Tibial artery (tissue), 4 donors: Measurements from ENCODE around the gene ACSL1.

Source experiments
- DNase-seq, 2 donors: peaks; one replicate each; pipeline ENCODE4 v3.0.0-alpha.2; 2019
- H3K27ac ChIP-seq, 2 donors: fragments of 200-600 bp; sonication (generic) in 1 of 2; 1 replicate in 1 of 2; 2 replicates in 1 of 2; pipeline ENCODE4 v1.5.1; 2018 to 2019; ENCODE audit warnings: mild to moderate bottlenecking in 1 of 2
- H3K27me3 ChIP-seq, 2 donors: fragments of 200-600 bp; sonication (generic) in 1 of 2; one replicate each; pipeline versions ENCODE4 v1.5.1 to v1.6.0; 2016 to 2019
- H3K36me3 ChIP-seq, 3 donors: fragments of 200-600 bp; sonication (generic) in 2 of 3; one replicate each; pipeline ENCODE4 v1.5.1; 2016 to 2019; ENCODE audit warnings: mild to moderate bottlenecking in 2 of 3
- H3K4me1 ChIP-seq, 4 donors: fragments of 200-600 bp; sonication (generic) in 2 of 4; 1 replicate in 3 of 4; 2 replicates in 1 of 4; pipeline ENCODE4 v1.5.1; 2016 to 2019
- H3K4me3 ChIP-seq, 2 donors: fragments of 200-600 bp; sonication (generic) in 1 of 2; 1 replicate in 1 of 2; 2 replicates in 1 of 2; pipeline ENCODE4 v1.5.1; 2018 to 2019; ENCODE audit warnings: mild to moderate bottlenecking in 2 of 2
- H3K9me3 ChIP-seq, 3 donors: fragments of 200-600 bp; sonication (generic) in 1 of 3; one replicate each; pipeline ENCODE4 v1.5.1; 2016 to 2019
- intact Hi-C: fragments of 100-400 bp; cut with DNase I; formaldehyde crosslinking; loops from one replicate; pipeline ENCODE4 v1.15.0; 2023; ENCODE audit warnings: low total_unique reads
- TF ChIP-seq, protein P1 (sequence below), 2 experiments: fragments of 200-600 bp in 1 of 2; fragments of 450-650 bp in 1 of 2; IDR thresholded peaks; one replicate each; pipeline ENCODE4 v1.5.1; 2017 to 2019; ENCODE audit warnings: antibody characterized with exemption in 2 of 2, mild to moderate bottlenecking in 1 of 2, moderate library complexity in 1 of 2

The ACSL1 gene

DNA sequence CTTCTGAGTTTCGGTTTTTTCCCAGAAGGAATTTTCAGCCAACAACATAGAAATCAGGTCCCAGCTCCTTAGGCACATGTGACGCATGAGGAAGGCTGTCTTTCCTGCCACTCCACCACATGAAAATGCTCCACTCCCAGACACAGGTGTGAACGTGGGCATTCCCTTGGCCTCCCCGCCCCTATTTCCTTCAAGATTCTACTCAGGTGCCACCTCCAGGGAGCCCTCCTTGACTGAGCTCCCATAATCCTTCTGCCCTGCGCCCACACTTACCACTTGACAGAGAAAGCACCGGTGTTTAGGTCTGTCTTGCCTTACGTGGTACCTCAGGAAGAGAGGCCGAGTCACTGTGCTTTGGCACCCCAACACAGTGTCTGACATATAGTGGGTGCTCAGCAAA lies 47.4 kb downstream of the ACSL1 start:
- intact Hi-C loops = no loop called here
- no peak overlapping the region for H3K27ac ChIP-seq
- no peak overlapping the region for H3K4me3 ChIP-seq

GRCh38 chr4:184776821-184777220 lies 48.9 kb downstream of the ACSL1 start:
- intact Hi-C loops = no loop called here
- Histone ChIP-seq H3K27ac (no peak overlapping the region), H3K27me3 (no peaks in the 10 kb centered on the region), H3K9me3 (no peaks in the 10 kb centered on the region), H3K36me3 (peaks cover 20 to 49% (median 30%) of the 10 kb centered on the region in 3 donors), H3K4me1 (no peaks in the 10 kb centered on the region), H3K4me3 (no peak overlapping the region)
- DNase-seq = no peak
- TF ChIP-seq, protein P1, sequence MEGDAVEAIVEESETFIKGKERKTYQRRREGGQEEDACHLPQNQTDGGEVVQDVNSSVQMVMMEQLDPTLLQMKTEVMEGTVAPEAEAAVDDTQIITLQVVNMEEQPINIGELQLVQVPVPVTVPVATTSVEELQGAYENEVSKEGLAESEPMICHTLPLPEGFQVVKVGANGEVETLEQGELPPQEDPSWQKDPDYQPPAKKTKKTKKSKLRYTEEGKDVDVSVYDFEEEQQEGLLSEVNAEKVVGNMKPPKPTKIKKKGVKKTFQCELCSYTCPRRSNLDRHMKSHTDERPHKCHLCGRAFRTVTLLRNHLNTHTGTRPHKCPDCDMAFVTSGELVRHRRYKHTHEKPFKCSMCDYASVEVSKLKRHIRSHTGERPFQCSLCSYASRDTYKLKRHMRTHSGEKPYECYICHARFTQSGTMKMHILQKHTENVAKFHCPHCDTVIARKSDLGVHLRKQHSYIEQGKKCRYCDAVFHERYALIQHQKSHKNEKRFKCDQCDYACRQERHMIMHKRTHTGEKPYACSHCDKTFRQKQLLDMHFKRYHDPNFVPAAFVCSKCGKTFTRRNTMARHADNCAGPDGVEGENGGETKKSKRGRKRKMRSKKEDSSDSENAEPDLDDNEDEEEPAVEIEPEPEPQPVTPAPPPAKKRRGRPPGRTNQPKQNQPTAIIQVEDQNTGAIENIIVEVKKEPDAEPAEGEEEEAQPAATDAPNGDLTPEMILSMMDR (IDR thresholded peaks at IDR 0.05) = no peak

More for the DNA sequence above, 47.4 kb downstream of the ACSL1 start:
- no peaks in the 10 kb centered on the region for H3K4me1 ChIP-seq
- TF ChIP-seq, protein P1 (IDR thresholded peaks at IDR 0.05) = no peak
- DNase-seq = no peak
- peaks cover 14 to 48% (median 32%) of the 10 kb centered on the region in 3 donors for H3K36me3 ChIP-seq
- H3K27me3 ChIP-seq = no peaks in the 10 kb centered on the region
- H3K9me3 ChIP-seq = no peaks in the 10 kb centered on the region

DNA sequence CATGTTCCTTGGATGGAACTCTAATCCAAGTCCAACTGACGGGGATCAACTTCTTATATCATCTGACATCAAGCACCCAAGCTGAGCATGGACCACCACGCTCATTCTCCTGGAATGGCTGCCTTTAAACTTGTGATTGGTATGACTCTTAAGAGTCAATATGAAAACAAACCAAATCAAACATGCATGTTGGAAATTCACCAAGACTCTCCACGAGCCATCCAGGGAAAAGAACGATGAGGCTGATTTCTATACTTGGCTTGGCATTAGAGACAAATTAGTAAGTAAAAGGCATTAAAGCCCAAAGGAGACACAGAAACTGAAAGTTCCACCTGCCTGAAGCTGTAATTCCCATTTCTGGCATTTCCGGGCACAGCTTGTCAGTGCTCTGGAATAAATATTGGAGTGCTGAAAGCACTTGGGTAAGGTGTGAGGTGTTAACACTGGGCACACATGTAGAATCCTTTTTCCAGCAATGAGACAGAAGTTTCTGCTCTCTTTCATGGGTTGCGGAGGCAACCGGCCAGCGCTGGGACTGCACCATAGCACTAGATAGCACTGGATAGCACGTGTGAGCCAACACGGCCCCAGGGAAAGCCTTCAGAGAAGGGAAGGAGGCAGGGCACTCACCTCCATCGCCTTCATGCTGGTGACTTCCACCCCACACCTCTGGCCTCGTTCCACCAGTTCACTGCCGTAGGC lies 49.8 kb downstream of the ACSL1 start:
- intact Hi-C loops = no loop called here
- Histone ChIP-seq H3K4me1 (no peaks in the 10 kb centered on the region), H3K27me3 (no peaks in the 10 kb centered on the region), H3K9me3 (no peaks in the 10 kb centered on the region), H3K27ac (no peak overlapping the region), H3K36me3 (peaks cover 20 to 46% (median 30%) of the 10 kb centered on the region in 3 donors), H3K4me3 (no peak overlapping the region)
- TF ChIP-seq, protein P1 (IDR thresholded peaks at IDR 0.05) = no peak
- no peak for DNase-seq

DNA sequence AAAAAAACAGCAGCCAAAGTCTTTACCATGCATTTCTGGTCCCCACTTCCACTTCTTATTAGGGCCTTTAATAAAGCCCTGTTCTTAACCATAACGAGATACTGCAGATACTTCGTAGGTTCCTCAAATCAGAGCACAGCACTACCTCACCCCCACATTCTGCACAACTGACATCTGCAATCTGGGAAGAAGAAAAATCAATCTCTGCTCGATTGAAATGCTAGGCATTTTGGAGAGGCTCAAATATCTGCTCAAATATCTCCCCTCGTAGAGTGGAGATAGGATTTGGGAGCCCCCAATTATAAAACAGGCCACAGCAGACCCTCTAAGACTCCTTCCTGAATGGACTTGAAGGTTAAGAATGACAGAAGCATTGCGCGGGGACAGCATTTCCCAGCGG lies 51.6 kb downstream of the ACSL1 start:
- H3K36me3 ChIP-seq = peaks cover 21 to 56% (median 33%) of the 10 kb centered on the region in 3 donors
- TF ChIP-seq, protein P1 (IDR thresholded peaks at IDR 0.05) = no peak
- H3K27ac ChIP-seq = no peak overlapping the region

DNA sequence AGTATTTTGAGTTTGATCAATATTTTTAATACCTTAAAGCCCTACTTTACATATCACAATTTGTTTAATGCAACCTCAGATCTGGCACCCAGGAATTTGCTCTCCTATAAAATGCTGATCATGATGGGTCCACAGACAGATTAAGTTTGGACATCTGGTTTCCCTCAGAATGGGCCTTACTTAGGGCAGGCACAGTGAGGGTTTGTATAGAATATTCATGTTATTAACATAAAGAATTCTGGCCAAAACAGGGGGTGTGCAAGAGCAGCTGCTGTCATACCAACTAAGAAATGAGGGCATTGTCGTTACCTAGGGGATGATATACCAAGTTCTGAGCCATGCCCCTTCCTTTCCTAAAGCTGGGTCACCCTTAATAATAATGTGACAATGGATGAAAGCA lies 54.4 kb downstream of the ACSL1 start:
- TF ChIP-seq, protein P1 (IDR thresholded peaks at IDR 0.05) = no peak
- no peak overlapping the region for H3K4me3 ChIP-seq
- H3K4me1 ChIP-seq = no peaks in the 10 kb centered on the region
- H3K27ac ChIP-seq = no peak overlapping the region
- peaks cover 44 to 66% (median 46%) of the 10 kb centered on the region in 3 donors for H3K36me3 ChIP-seq
- H3K9me3 ChIP-seq = no peaks in the 10 kb centered on the region
- H3K27me3 ChIP-seq = no peaks in the 10 kb centered on the region
- intact Hi-C loops = no loop called here
- no peak for DNase-seq

More for the DNA sequence above, 51.6 kb downstream of the ACSL1 start:
- no peak for DNase-seq
- intact Hi-C loops = no loop called here
- no peak overlapping the region for H3K4me3 ChIP-seq
- H3K27me3 ChIP-seq = no peaks in the 10 kb centered on the region
- no peaks in the 10 kb centered on the region for H3K9me3 ChIP-seq
- H3K4me1 ChIP-seq = no peaks in the 10 kb centered on the region
